Left lobe of liver (tissue), 2 donors: ENCODE data around the gene KHNYN. TPM values are rescaled to one million over a fixed set of nuclear protein-coding genes. Genes with fewer than 3 reads are reported as not detected.

Experiments
- ATAC-seq: fragments of 200-7000 bp; cut with Tn5 transposase; one replicate; pipeline ENCODE4 v1.9.1; 2020; ENCODE audit warnings: mild to moderate bottlenecking, moderate library complexity
- DNase-seq: peaks from one replicate; pipeline ENCODE4 v3.0.0-alpha.2; 2020; ENCODE audit warnings: low spot score
- total RNA-seq: library from RNA; stranded (reverse); gene quantifications from one replicate; pipeline ENCODE4 v1.2.1, GENCODE V29; 2021
- donor health status: DM: no; HTN: no; CAD: no; lungs with moderate emphysema.
- donor health status: DM: no; HTN: yes; CAD: no.

Gene KHNYN
- total RNA-seq, 1 donor from 2014 or later, result 29.3 TPM

DNA sequence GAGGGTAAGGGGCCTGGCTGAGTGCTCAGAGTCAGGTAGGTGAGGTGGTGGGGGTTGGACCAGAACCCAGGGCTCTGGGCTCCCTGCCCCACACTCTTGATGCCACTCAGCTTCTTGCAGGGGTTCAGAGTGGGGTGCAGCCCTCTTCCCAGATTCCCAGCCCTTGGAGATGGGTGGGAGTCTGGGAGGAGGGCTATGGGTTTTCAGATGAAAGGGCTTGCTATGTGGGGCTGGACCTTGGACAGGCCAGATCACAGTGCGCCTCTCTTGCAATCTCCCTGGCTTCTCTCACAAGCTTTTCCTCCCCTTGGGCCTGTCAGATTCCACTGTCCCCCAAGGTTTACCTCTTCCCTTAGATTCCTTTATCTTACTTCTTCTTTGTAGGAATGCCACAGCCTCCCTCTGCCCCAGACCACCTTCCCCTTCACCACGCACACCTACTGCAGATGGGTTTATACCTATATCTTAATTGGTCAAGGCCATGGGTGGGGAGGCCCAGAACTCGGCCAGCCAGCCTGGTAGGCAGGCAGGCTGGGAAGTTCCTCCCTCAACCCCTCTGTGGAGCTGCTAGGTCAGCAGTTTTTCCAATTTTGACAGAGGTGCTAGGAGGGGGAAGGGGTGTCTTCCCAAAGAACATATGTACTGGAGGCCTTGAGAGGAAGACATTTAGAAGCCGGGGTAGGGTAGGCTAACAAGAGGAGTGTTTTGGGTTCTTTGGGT, 29.6 kb upstream of the KHNYN start:
- DNase-seq (no peak), ATAC-seq (peak; percentile 28)

GRCh38 chr14:24401810-24402702, 27.7 kb upstream of the KHNYN start:
- no peak for ATAC-seq
- DNase-seq, result no peak

DNA sequence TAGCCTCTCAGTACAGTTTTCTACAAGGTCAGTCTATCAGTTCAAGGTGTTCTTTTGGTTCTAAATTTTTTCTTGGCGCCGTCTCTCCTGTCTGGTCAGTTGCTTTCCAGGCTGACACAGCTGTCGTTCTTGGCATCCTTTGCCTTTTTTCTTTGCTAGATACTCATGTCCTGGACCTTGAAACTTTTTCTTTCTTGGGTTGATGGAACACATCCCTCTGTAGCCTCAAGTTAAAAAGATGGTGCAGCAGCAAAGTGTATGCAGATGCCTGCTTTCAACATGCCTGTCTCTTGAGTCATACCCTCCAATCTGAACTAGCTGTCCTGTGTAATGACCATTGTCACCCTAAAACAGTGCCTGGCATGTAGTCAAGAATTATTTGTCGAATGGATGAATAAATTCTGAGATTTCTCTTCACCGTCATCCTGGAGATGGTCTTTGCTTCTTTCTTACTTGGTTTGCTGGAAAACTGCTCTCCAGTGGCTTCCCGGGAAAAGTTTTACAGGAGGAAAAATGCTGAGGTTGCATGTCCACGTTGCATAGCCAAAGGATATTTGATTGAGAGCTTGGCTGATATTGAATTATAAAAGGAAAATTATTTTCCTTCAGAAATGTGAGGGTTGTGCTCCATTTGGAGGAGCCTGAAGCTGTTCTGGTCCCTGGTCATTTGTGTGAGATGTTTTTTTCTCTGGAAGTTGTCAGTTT, 26.3 kb upstream of the KHNYN start:
- no peak for ATAC-seq
- no peak for DNase-seq

DNA sequence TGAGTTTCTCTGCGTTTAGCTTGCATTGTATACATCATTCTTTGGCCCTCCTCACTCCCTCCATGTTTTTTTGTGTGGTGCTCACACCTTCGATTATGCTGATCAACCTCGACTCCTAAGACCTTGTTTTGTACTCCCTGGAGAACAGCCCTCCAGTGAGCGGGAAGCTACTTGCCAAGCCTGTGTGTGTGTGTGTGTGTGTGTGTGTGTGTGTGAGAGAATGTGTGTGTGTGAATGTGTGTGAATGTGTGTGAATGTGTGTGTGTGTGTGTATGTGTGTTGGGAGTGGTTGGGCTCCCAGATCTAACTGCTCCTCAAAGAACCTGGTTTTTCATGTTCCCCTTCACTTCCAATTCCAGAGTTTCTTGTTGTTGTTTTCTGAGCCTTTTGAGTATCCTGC, 24.9 kb upstream of the KHNYN start:
- DNase-seq (no peak), ATAC-seq (no peak)

DNA sequence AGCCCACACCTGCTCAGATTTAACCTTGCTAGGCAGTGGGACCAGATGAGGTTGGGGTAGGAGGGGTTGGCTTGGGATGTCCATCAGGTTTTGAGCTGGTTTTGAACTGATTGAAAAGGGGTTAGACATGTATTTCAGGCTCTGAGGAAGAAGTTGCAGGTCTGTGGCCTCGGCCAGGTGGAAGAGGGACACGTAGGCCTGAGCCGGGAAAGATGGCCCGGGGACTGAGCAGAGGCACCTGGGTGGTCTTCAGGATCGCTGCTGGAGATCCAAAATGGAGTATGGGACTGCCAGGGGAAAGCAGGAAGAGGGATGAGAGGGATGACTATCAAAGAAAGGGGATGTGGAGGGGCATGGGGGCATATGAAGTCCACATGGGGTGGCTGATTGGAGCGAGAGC, 23.3 kb upstream of the KHNYN start:
- ATAC-seq, result no peak
- DNase-seq, result no peak

GRCh38 chr14:24407608-24408325, 22.0 kb upstream of the KHNYN start:
- ATAC-seq (no peak), DNase-seq (no peak)

DNA sequence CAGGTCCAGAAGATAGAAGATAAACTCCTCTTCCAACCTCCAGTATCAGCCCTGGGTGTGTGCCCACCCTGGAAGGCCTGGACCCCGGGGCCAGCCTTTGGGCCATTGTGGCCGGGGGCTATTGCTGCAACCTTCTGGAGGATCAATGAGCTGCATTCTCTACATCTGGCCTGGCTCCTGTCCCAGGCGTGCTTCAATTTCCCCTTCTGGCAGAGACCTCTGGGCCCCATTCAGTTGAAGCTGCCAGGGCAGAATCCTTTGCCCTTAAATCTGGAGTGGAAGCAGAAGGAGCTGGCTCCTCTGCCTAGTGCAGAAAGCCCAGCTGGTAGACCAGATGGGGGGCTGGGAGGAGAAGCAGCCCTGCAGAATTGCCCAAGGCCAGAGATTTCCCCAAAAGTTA, 21.0 kb upstream of the KHNYN start:
- DNase-seq, result no peak
- ATAC-seq, result no peak

DNA sequence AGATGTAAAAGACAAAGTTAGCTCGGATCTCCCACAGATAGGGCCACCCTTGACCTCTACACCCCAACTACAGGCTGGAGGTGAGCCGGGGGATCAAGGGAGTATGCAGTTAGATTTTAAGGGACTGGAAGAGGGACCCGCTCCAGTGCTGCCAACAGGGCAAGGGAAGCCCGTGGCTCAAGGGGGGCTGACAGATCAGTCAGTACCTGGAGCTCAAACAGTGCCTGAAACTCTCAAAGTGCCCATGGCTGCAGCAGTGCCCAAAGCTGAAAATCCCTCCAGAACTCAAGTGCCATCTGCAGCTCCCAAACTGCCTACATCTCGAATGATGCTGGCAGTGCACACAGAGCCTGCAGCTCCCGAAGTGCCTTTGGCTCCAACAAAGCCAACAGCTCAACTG, 20.6 kb upstream of the KHNYN start:
- ATAC-seq, result no peak

DNA sequence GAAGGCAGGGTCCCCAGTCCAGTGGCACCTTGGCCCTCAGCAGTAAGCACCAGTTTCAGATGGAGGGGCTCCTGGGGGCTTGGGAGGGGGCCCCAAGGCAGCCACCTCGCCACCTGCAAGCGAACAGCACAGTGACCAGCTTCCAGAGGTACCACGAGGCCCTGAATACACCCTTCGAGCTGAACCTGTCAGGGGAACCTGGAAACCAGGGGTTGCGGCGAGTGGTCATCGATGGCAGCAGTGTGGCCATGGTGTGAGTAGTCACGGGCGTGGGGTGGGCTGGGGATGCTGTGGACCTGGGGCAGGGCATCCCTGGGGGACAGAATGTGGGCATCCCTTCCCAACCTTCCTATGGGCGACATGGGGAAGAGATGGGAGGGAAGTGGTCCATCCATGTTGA, 19.8 kb upstream of the KHNYN start:
- ATAC-seq (no peak), DNase-seq (no peak)

More for the DNA sequence above, 20.6 kb upstream of the KHNYN start:
- no peak for DNase-seq

DNA sequence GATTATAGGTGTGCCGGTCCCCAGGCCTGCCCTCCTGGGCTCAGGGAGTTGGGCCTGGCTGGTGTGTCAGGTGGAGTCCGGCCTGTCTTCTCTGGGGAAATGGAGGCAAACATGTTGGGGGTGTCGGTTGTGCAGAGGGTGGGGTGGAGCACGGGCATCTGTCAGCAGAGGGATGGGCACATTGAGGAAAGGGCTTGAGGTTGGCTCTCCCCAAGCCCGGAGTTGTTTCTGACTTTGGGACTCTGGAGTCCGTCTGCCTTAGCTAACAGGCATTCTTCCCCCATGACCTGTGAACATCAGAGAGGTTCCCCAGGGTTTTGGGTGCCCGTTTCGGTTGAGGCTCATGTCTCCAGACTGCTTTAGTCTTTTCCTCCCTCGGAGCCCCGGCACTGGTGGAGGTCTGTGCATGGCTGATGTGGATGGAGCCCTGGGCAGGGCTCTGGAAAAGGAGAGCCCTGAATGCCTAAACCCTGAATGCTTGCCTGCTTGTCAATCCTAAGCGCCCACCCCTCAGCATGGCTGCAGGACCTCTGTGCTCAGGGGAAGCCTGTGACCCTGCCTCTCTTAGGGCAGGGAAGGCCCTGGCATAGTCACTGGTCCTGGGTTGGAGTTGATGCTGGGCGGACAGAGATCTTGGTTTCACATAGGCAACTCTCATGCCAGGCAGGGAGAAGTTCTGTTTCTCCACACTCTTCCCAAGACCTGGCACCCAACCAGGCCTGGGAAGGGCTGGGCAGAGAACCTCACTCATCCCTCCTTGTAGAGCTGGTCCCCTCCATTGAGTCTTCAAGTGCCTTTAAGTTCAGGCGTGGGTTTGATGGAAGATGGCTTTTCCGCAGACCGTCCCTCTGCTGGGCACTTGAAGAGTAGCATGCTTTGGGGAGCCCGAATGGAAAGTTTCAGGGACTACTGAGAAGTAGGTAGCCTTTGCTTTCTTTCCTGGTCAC, 18.0 kb upstream of the KHNYN start:
- no peak for DNase-seq
- ATAC-seq, result peak; percentile 82

DNA sequence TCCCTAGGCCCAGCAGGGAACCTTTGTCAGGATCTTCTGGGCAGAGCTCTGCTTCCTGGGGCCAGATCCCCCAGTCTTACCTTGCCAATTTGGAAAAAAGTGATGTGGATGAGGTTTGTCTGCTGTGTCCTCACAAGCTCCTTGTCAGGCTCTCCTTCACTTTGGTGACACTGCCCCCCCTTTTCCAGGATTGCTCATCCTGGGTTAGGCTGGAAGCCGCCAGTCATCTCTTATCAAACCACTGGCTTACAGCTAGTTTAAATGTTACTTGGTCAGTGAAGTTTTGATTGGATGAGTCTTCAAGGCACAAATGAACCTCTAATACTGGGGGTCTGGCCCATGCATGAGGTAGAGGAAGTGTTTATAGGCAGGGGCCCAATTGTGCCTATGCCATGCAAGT, 15.7 kb upstream of the KHNYN start:
- ATAC-seq, result no peak
- DNase-seq, result no peak

DNA sequence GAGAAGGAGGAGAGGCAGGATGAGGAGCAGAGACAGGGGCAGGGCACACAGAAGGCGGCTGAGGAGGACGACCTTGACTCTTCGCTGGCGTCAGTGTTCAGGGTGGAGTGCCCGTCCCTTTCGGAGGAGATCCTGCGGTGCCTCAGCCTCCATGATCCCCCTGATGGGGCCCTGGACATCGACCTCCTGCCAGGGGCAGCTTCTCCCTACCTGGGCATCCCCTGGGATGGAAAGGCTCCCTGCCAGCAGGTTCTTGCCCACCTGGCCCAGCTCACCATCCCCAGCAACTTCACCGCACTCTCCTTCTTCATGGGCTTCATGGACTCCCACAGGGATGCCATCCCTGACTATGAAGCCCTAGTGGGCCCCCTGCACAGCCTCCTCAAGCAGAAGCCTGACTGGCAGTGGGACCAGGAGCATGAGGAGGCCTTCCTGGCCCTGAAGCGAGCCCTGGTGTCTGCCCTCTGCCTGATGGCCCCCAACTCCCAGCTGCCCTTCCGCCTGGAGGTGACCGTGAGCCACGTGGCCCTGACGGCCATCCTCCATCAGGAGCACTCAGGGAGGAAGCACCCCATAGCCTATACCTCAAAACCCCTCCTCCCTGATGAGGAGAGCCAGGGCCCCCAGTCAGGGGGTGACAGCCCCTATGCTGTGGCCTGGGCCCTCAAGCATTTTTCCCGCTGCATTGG, 14.9 kb upstream of the KHNYN start:
- DNase-seq, result no peak
- no peak for ATAC-seq

- DNase-seq (no peak), ATAC-seq (no peak)
These were observed 14.1 kb upstream of the KHNYN start for GRCh38 chr14:24415421-24416253.

DNA sequence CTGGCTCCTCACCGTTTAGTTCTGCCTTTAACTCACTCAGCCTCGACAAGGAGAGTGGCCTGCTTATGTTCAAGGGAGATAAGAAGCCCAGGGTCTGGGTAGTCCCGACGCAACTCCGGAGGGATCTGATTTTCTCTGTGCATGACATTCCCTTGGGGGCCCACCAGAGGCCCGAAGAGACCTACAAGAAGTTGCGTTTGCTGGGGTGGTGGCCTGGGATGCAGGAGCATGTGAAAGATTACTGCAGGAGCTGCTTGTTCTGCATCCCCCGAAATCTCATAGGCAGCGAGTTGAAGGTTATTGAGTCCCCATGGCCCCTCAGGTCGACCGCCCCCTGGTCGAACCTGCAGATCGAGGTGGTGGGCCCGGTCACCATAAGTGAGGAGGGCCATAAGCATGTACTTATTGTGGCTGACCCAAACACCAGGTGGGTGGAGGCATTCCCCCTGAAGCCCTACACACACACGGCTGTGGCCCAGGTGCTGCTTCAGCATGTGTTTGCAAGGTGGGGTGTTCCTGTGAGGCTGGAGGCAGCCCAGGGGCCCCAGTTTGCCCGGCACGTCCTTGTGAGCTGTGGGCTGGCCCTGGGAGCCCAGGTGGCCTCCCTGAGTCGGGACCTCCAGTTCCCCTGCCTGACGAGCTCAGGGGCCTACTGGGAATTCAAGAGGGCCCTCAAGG, 13.4 kb upstream of the KHNYN start:
- DNase-seq (no peak), ATAC-seq (no peak)

DNA sequence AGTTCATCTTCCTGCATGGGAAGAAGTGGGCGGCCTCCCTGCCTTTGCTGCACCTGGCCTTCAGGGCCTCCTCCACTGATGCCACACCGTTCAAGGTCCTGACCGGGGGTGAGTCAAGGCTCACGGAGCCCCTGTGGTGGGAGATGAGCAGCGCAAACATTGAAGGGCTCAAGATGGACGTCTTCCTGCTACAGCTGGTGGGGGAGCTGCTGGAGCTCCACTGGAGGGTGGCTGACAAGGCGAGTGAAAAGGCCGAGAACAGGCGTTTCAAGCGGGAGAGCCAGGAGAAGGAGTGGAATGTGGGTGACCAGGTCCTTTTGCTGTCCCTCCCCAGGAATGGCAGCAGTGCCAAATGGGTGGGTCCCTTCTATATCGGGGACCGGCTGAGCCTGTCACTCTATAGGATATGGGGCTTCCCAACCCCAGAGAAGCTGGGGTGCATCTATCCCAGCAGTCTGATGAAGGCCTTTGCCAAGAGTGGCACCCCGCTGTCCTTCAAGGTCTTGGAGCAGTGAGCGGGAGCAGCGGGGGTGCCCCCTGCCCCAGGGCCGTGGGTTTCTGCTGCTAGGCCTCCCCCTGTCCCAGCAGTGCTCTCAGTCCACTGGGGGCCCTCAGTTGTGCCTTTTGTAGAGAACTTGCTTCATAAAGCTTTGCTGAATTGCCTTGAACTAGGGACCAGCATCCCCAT, 12.7 kb upstream of the KHNYN start:
- DNase-seq (no peak), ATAC-seq (no peak)

DNA sequence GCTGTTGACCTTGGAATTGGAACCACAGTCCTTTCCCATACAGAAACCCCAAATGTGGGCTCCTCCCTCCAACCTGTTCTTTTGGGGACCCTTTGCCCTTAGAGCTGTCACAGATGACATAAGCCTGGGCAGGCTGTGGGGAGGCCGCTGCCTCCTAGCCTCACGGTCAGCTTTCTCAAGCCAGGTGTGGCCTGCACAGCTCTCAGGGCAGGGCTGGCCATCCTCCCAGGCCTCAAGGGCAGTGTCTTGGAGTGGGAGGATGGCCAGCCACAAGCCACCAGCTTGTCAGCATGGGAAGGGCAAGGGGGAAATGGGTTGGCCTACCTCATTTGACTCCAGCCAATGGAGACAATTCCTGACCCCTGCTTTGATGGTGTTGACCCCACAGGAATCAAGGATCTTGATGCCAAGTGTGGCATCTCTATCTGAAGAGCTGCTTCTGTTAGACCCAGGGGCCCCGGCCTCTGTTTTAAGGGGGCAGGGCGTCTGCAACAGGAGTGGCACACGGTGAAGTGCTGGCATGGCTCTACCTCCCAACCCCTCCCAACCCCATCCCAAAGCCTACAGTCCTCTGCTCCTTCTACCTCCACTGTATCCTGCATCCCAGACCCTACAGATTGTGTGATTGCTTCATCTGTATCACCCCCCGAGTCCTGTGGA, 11.8 kb upstream of the KHNYN start:
- DNase-seq (no peak), ATAC-seq (no peak)

DNA sequence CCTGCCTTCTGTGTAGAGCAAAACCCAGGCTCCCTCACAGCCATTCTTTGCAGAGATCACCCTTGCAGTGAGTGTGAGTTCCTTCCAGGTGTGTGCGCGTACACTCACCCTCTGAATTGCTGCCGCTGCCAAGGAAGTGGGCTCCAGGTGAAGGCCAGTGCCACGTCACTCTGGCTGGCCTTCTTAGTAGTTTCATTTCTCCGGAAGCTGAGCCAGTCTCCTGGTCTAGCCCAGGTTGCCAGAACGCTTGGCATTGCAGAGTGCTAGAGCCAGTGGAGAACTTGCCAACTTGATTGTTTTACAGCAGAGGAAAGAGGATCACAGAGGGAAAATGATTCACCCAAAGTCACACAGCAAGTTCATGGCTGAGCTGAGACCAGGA, 11.3 kb upstream of the KHNYN start:
- peak; percentile 89 for ATAC-seq
- DNase-seq, result peak; percentile 77
